Keratinocyte (primary cell): ENCODE measurements around the gene TSSK1B. TPM values are rescaled to one million over a fixed set of nuclear protein-coding genes. Genes with fewer than 3 reads are reported as not detected.

Experiments used
- DNase-seq: peaks from one replicate; pipeline ENCODE4 v3.0.0-alpha.2; 2011; ENCODE audit warnings: low read depth, missing footprints, low spot score
- FAIRE-seq: peaks from 2 replicates; lab custom pipeline; 2011; peaks lifted over from hg19 to GRCh38; lab: Jason Lieb, UNC
- H2AFZ ChIP-seq: 2 replicates; pipeline ENCODE4 v1.6.0; 2012; ENCODE audit warnings: low read length, control low read depth, inconsistent platforms; ENCODE audit not compliant: control insufficient read depth
- H3K27ac ChIP-seq: 2 replicates; pipeline ENCODE4 v1.5.1; 2011; ENCODE audit warnings: low read length; ENCODE audit not compliant: control insufficient read depth, insufficient read depth
- H3K27me3 ChIP-seq: 3 replicates; pipeline ENCODE4 v1.6.0; 2011; ENCODE audit warnings: low read length; ENCODE audit not compliant: control insufficient read depth, insufficient read depth; ENCODE audit errors: extremely low read depth
- H3K36me3 ChIP-seq, 2 experiments: 2 replicates in 1 of 2; 3 replicates in 1 of 2; pipeline ENCODE4 v1.5.1; 2011; ENCODE audit warnings: low read length in 2 of 2, mild to moderate bottlenecking in 1 of 2; ENCODE audit not compliant: control insufficient read depth in 2 of 2, insufficient read depth in 2 of 2; ENCODE audit errors: extremely low read depth in 1 of 2
- H3K4me1 ChIP-seq: 3 replicates; pipeline ENCODE4 v1.5.1; 2011; ENCODE audit warnings: low read length; ENCODE audit not compliant: control insufficient read depth, insufficient read depth; ENCODE audit errors: extremely low read depth
- H3K4me2 ChIP-seq: 3 replicates; pipeline ENCODE4 v1.6.0; 2011; ENCODE audit warnings: low read depth, low read length; ENCODE audit not compliant: control insufficient read depth, insufficient read depth; ENCODE audit errors: extremely low read depth
- H3K4me3 ChIP-seq, 3 experiments: fragments of 200-600 bp in 1 of 3; sonication (generic) in 1 of 3; 2 replicates in 2 of 3; 3 replicates in 1 of 3; pipeline ENCODE4 v1.5.1; 2011 to 2016; ENCODE audit warnings: low read length in 3 of 3, mild to moderate bottlenecking in 3 of 3, control low read depth in 2 of 3, inconsistent platforms in 1 of 3, low read depth in 1 of 3, mixed read lengths in 1 of 3, mixed run types in 1 of 3, moderate library complexity in 1 of 3; ENCODE audit not compliant: control insufficient read depth in 2 of 3, insufficient read depth in 2 of 3; ENCODE audit errors: extremely low read depth in 1 of 3
- H3K79me2 ChIP-seq: 2 replicates; pipeline ENCODE4 v1.6.0; 2012; ENCODE audit warnings: low read length; ENCODE audit not compliant: control insufficient read depth, insufficient read depth
- H3K9ac ChIP-seq: 3 replicates; pipeline ENCODE4 v1.6.0; 2011; ENCODE audit warnings: low read length; ENCODE audit not compliant: control insufficient read depth, insufficient read depth; ENCODE audit errors: extremely low read depth
- H3K9me1 ChIP-seq: 3 replicates; pipeline ENCODE4 v1.6.0; 2011; ENCODE audit warnings: low read length; ENCODE audit not compliant: control insufficient read depth, insufficient read depth; ENCODE audit errors: extremely low read depth
- H3K9me3 ChIP-seq: 2 replicates; pipeline ENCODE4 v1.5.1; 2012; ENCODE audit warnings: low read depth, low read length; ENCODE audit not compliant: control insufficient read depth
- H4K20me1 ChIP-seq: 3 replicates; pipeline ENCODE4 v1.6.0; 2011; ENCODE audit warnings: low read length; ENCODE audit not compliant: control insufficient read depth, insufficient read depth; ENCODE audit errors: extremely low read depth
- EZH2 ChIP-seq: IDR thresholded peaks from one replicate; pipeline ENCODE4 v1.6.1; 2012; ENCODE audit warnings: inconsistent platforms, mild to moderate bottlenecking, low read length, moderate library complexity
- dilution Hi-C: fragments of 300-500 bp; cut with MboI; formaldehyde crosslinking; loops from one replicate; pipeline ENCODE4 v1.7.0; 2020; ENCODE audit warnings: low sequenced_read_pairs; ENCODE audit not compliant: extremely low pct_ligation_motif_present
- polyA plus RNA-seq, 5 experiments: library from polyadenylated mRNA; depleted of rRNA in 3 of 5; stranded (reverse) in 3 of 5; stranded (forward) in 1 of 5; unstranded in 1 of 5; fragments of >200 nt; gene quantifications; 1 replicate in 1 of 5; 2 replicates in 3 of 5; 3 replicates in 1 of 5; pipeline versions ENCODE4 v1.2.1 to v1.2.3, GENCODE V29; 2011 to 2012; ENCODE audit warnings: missing spikeins in 2 of 5, low read depth in 1 of 5, low replicate concordance in 1 of 5
- TF ChIP-seq, protein P1 (sequence below), 3 experiments: IDR thresholded peaks in 1 of 3; conservative IDR thresholded peaks in 1 of 3; optimal IDR thresholded peaks in 1 of 3; 2 replicates in 2 of 3; 3 replicates in 1 of 3; pipeline versions ENCODE3 to v1.5.1; 2011; ENCODE audit warnings: low read length in 3 of 3, mild to moderate bottlenecking in 3 of 3, moderate library complexity in 2 of 3, control low read depth in 1 of 3, inconsistent platforms in 1 of 3; ENCODE audit not compliant: insufficient read depth in 2 of 3; ENCODE audit errors: extremely low read depth in 1 of 3

The TSSK1B gene
- polyA plus RNA-seq, 1 donor (not counting 4 experiments of a cell fraction or from before 2014, with no cell fraction given) = 0.07 TPM

DNA sequence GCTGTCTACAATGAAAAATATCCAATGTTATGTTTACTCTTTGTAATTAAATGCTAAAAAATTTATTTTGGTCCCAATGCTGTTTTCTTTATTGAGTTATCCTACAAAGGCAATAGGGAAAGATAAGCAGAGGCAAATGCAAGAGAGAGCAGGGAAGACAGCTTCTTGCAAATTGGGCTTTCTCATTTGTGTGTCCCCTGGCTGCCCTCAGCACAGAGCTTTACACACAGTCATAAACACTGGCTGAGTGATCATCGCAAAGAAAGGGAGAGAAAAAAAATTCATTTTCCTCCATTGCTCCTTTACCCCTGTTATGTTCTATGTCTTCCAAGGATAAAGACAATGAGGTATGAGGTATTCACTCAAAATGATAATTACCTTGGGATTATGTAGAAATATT is 2.3 kb upstream of the TSSK1B start:
- no peak overlapping the region for H3K4me2 ChIP-seq
- FAIRE-seq = no peak

DNA sequence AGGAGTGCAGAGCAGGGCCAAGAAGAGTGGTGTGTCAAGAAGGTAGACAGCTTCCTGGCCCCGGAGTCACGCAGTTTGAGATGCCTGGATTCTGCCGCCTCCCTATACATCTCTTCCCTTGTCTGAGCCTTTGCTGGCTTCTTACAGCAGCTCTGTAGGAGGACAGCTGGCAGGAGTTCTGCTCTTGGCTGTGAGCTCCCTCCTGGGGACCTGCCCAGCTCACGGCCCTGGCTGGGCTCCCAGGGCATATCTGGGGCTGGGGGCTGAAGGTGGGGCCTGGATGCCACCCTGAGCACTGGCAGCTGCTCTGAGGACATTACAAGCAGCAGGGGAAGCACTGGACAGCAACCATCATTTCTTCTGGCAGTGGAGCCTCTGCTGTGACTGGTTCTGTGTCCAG is 786 bp upstream of the TSSK1B start:
- Histone ChIP-seq H3K4me3 (no peak overlapping the region), H3K9me3 (no peaks in the 10 kb centered on the region), H3K27ac (no peak overlapping the region), H3K27me3 (no peaks in the 10 kb centered on the region), H4K20me1 (no peaks in the 10 kb centered on the region), H3K4me1 (no peaks in the 10 kb centered on the region), H2AFZ (no peak overlapping the region), H3K9me1 (no peaks in the 10 kb centered on the region), H3K4me2 (no peak overlapping the region), H3K79me2 (no peaks in the 10 kb centered on the region), H3K36me3 (peaks cover 0 to 5% of the 10 kb centered on the region in 2 experiments), H3K9ac (no peak overlapping the region)
- DNase-seq = no peak
- TF ChIP-seq, protein P1, sequence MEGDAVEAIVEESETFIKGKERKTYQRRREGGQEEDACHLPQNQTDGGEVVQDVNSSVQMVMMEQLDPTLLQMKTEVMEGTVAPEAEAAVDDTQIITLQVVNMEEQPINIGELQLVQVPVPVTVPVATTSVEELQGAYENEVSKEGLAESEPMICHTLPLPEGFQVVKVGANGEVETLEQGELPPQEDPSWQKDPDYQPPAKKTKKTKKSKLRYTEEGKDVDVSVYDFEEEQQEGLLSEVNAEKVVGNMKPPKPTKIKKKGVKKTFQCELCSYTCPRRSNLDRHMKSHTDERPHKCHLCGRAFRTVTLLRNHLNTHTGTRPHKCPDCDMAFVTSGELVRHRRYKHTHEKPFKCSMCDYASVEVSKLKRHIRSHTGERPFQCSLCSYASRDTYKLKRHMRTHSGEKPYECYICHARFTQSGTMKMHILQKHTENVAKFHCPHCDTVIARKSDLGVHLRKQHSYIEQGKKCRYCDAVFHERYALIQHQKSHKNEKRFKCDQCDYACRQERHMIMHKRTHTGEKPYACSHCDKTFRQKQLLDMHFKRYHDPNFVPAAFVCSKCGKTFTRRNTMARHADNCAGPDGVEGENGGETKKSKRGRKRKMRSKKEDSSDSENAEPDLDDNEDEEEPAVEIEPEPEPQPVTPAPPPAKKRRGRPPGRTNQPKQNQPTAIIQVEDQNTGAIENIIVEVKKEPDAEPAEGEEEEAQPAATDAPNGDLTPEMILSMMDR (optimal IDR thresholded peaks at IDR 0.05 in 1 of 3, IDR thresholded peaks at IDR 0.05 in 1 of 3, conservative IDR thresholded peaks at IDR 0.05 in 1 of 3; ENCODE audit: extremely low read depth in 1 of 3, insufficient read depth in 2 of 3, low read length in 3 of 3) = no peak
- no peak for TF ChIP-seq EZH2
- dilution Hi-C loops = no loop called here
- FAIRE-seq = no peak

More for the DNA sequence above, 2.3 kb upstream of the TSSK1B start:
- no peaks in the 10 kb centered on the region for H3K4me1 ChIP-seq
- H3K79me2 ChIP-seq = no peaks in the 10 kb centered on the region
- H4K20me1 ChIP-seq = no peaks in the 10 kb centered on the region
- no peaks in the 10 kb centered on the region for H3K9me3 ChIP-seq
- H3K27ac ChIP-seq = no peak overlapping the region
- dilution Hi-C loops = no loop called here
- H3K9ac ChIP-seq = no peak overlapping the region
- no peaks in the 10 kb centered on the region for H3K9me1 ChIP-seq
- no peak for DNase-seq
- no peak overlapping the region for H3K4me3 ChIP-seq
- TF ChIP-seq EZH2 = no peak
- TF ChIP-seq, protein P1 (optimal IDR thresholded peaks at IDR 0.05 in 1 of 3, IDR thresholded peaks at IDR 0.05 in 1 of 3, conservative IDR thresholded peaks at IDR 0.05 in 1 of 3; ENCODE audit: extremely low read depth in 1 of 3, insufficient read depth in 2 of 3, low read length in 3 of 3) = no peak
- no peak overlapping the region for H2AFZ ChIP-seq
- H3K36me3 ChIP-seq = peaks cover 0 to 5% of the 10 kb centered on the region in 2 experiments
- no peaks in the 10 kb centered on the region for H3K27me3 ChIP-seq
